Endothelial cell of umbilical vein (primary cell): ENCODE measurements around the gene SSRP1. TPM values are rescaled to one million over a fixed set of nuclear protein-coding genes. Genes with fewer than 3 reads are reported as not detected.

ENCODE experiments used
- BruUV-seq: library from RNA; stranded (reverse); fragments of 400-500 nt; replicated peaks from 2 replicates; lab custom pipeline; 2021; lab: Mats Ljungman, UMichigan
- CTCF ChIA-PET: fragments of 300-600, 350-600 bp; sonication (Branson Sonifier 250); formaldehyde crosslinking; loops from one replicate; lab custom pipeline; 2021; ENCODE audit warnings: antibody characterized with exemption, inconsistent platforms; lab: Charles Lee
- POLR2A ChIA-PET: fragments of 300-600, 350-600 bp; sonication (Branson Sonifier 250); formaldehyde crosslinking; loops from one replicate; lab custom pipeline; 2021; ENCODE audit warnings: antibody characterized with exemption, inconsistent platforms; lab: Charles Lee
- DNase-seq: peaks from one replicate; pipeline ENCODE4 v3.0.0-alpha.2; 2011; ENCODE audit warnings: low read depth, low spot score
- FAIRE-seq: peaks from 2 replicates; lab custom pipeline; 2011; peaks lifted over from hg19 to GRCh38; lab: Jason Lieb, UNC
- H2AFZ ChIP-seq: 2 replicates; pipeline ENCODE4 v1.6.0; 2012; ENCODE audit warnings: low read depth, low read length, control low read depth, inconsistent platforms
- H3K27ac ChIP-seq: 2 replicates; pipeline ENCODE4 v1.5.1; 2011; ENCODE audit warnings: low read depth, mild to moderate bottlenecking, control low read depth, low read length, moderate library complexity; ENCODE audit not compliant: insufficient read depth
- H3K27me3 ChIP-seq, 2 experiments: 2 replicates each; pipeline versions ENCODE4 v1.6.0 to v1.6.1; 2011; ENCODE audit warnings: low read length in 2 of 2, mixed read lengths in 1 of 2; ENCODE audit not compliant: control insufficient read depth in 2 of 2, insufficient read depth in 2 of 2
- H3K36me3 ChIP-seq, 2 experiments: 2 replicates in 1 of 2; 3 replicates in 1 of 2; pipeline ENCODE4 v1.5.1; 2011; ENCODE audit warnings: low read length in 2 of 2, mild to moderate bottlenecking in 1 of 2, moderate library complexity in 1 of 2; ENCODE audit not compliant: control insufficient read depth in 2 of 2, insufficient read depth in 2 of 2; ENCODE audit errors: extremely low read depth in 1 of 2
- H3K4me1 ChIP-seq: 3 replicates; pipeline ENCODE4 v1.5.1; 2011; ENCODE audit warnings: mild to moderate bottlenecking, low read length; ENCODE audit not compliant: control insufficient read depth, insufficient read depth; ENCODE audit errors: extremely low read depth
- H3K4me2 ChIP-seq: 2 replicates; pipeline ENCODE4 v1.6.1; 2011; ENCODE audit warnings: low read length, control low read depth, mixed read lengths; ENCODE audit not compliant: insufficient read depth
- H3K4me3 ChIP-seq, 3 experiments: fragments of 200-600 bp in 1 of 3; sonication (generic), shearing (Covaris generic) in 1 of 3; replicated peaks in 1 of 3; 2 replicates each; pipeline ENCODE4 v1.5.1; 2011 to 2016; ENCODE audit warnings: control low read depth in 3 of 3, low read length in 3 of 3, mild to moderate bottlenecking in 2 of 3, inconsistent platforms in 1 of 3, low read depth in 1 of 3, moderate library complexity in 1 of 3; ENCODE audit not compliant: insufficient read depth in 1 of 3
- H3K79me2 ChIP-seq: 2 replicates; pipeline ENCODE4 v1.6.0; 2012; ENCODE audit warnings: low read length, inconsistent platforms; ENCODE audit not compliant: control insufficient read depth, insufficient read depth
- H3K9ac ChIP-seq: replicated peaks from 2 replicates; pipeline ENCODE3; 2011; ENCODE audit warnings: low read length, control low read depth; ENCODE audit not compliant: insufficient read depth; ENCODE audit errors: extremely low read depth
- H3K9me1 ChIP-seq: replicated peaks from 3 replicates; pipeline ENCODE4 v1.6.0; 2011; ENCODE audit warnings: mild to moderate bottlenecking, low read length; ENCODE audit not compliant: control insufficient read depth, insufficient read depth; ENCODE audit errors: extremely low read depth
- H3K9me3 ChIP-seq: replicated peaks from 2 replicates; pipeline ENCODE4 v1.5.1; 2012; ENCODE audit warnings: low read length, inconsistent platforms; ENCODE audit not compliant: control insufficient read depth, insufficient read depth
- H4K20me1 ChIP-seq: replicated peaks from 2 replicates; pipeline ENCODE3; 2011; ENCODE audit warnings: mild to moderate bottlenecking, low read length; ENCODE audit not compliant: control insufficient read depth, insufficient read depth; ENCODE audit errors: extremely low read depth
- CTCF ChIP-seq, 2 donors: IDR thresholded peaks; 1 replicate in 1 of 2; 2 replicates in 1 of 2; pipeline ENCODE4 v1.5.1; 2011; ENCODE audit warnings: low read length in 2 of 2, mild to moderate bottlenecking in 2 of 2, moderate library complexity in 2 of 2, control low read depth in 1 of 2, inconsistent platforms in 1 of 2, low read depth in 1 of 2; ENCODE audit not compliant: insufficient read depth in 1 of 2; ENCODE audit errors: extremely low read depth in 1 of 2
- EZH2 ChIP-seq: IDR thresholded peaks from 2 replicates; pipeline ENCODE4 v1.6.1; 2012; ENCODE audit warnings: borderline replicate concordance, low read depth, mild to moderate bottlenecking, moderate library complexity, low read length, inconsistent platforms; ENCODE audit not compliant: severe bottlenecking
- GATA2 ChIP-seq: IDR thresholded peaks from 2 replicates; pipeline ENCODE4 v1.7.0; 2011; ENCODE audit warnings: low read depth, mild to moderate bottlenecking, moderate library complexity, mixed read lengths, low read length; ENCODE audit not compliant: insufficient read length, insufficient read depth
- JUN ChIP-seq: IDR thresholded peaks from 2 replicates; pipeline ENCODE4 v1.6.1; 2011; ENCODE audit warnings: borderline replicate concordance, low read depth; ENCODE audit not compliant: insufficient read length, insufficient read depth
- MYC ChIP-seq: IDR thresholded peaks from one replicate; pipeline ENCODE4 v1.6.1; 2011; ENCODE audit warnings: mild to moderate bottlenecking, low read depth, low read length
- POLR2A ChIP-seq: IDR thresholded peaks from 2 replicates; pipeline ENCODE4 v1.6.1; 2012; ENCODE audit warnings: low read depth, mild to moderate bottlenecking, control low read depth, low read length
- POLR2AphosphoS5 ChIP-seq: IDR thresholded peaks from 2 replicates; pipeline ENCODE4 v1.6.1; 2012; ENCODE audit warnings: low read depth, mild to moderate bottlenecking, control low read depth, low read length, moderate library complexity; ENCODE audit not compliant: insufficient read depth
- dilution Hi-C: fragments of 300-500 bp; cut with MboI; formaldehyde crosslinking; loops from one replicate; pipeline ENCODE4 v1.15.0; 2019; ENCODE audit warnings: low sequenced_read_pairs; ENCODE audit not compliant: extremely low pct_ligation_motif_present
- intact Hi-C: fragments of 100-400 bp; cut with micrococcal nuclease; formaldehyde crosslinking; loops from one replicate; pipeline ENCODE4 v1.10.0; 2022
- polyA plus RNA-seq, 4 experiments: library from polyadenylated mRNA; depleted of rRNA in 3 of 4; stranded (reverse) in 3 of 4; unstranded in 1 of 4; fragments of >200 nt; gene quantifications; 2 replicates each; pipeline versions ENCODE4 v1.2.1 to v1.2.3, GENCODE V29; 2011 to 2012; ENCODE audit warnings: missing spikeins in 1 of 4
- total RNA-seq: library from RNA; stranded (reverse); gene quantifications from 2 replicates; pipeline ENCODE4 v1.2.3, GENCODE V29; 2021
- TF ChIP-seq, protein P1 (sequence below): IDR thresholded peaks from 2 replicates; pipeline ENCODE4 v1.6.1; 2011; ENCODE audit not compliant: insufficient read depth, insufficient read length

Gene SSRP1
- total and polyA plus RNA-seq, 2 donors (not counting 3 experiments of a cell fraction or from before 2014, with no cell fraction given) = 130 to 146 TPM

GRCh38 chr11:57380975-57381374 lies 45.3 kb upstream of the SSRP1 start, which contains the start of gene PRG3:
Gene PRG3 (minus strand): TSS chr11:57381150. CDS start chr11:57380708, 442 bp downstream.
- no peaks in the 10 kb centered on the region for H3K4me1 ChIP-seq
- no peak within 1 kb of the TSS for H3K9ac ChIP-seq
- no TSS peak for BruUV-seq
- ChIA-PET POLR2A (no interaction called here), CTCF (interaction anchor here (0.6 to 1.0 kb wide), 4 partner anchors 11 to 38 kb away, joined by 3 to 4 read pairs (median 3); no protein-coding TSS in a partner anchor)
- H2AFZ ChIP-seq = no peak within 1 kb of the TSS
- no peaks in the 10 kb centered on the region for H3K79me2 ChIP-seq
- H3K27ac ChIP-seq = no peak within 1 kb of the TSS
- dilution Hi-C loops (no loop called here), intact Hi-C loops (no loop called here)
- no peaks in the 10 kb centered on the region for H4K20me1 ChIP-seq
- H3K36me3 ChIP-seq = no peaks in the 10 kb centered on the region
- no peak within 1 kb of the TSS for H3K4me2 ChIP-seq
- H3K9me1 ChIP-seq = no peaks in the 10 kb centered on the region
- FAIRE-seq = no peak
- H3K9me3 ChIP-seq = no peaks in the 10 kb centered on the region
- H3K4me3 ChIP-seq = no peak within 1 kb of the TSS
- H3K27me3 ChIP-seq = peaks cover 0 to 2% of the 10 kb centered on the region in 2 experiments
- DNase-seq = no peak
- TF ChIP-seq JUN (no peak), EZH2 (no peak), MYC (no peak), GATA2 (no peak), POLR2A (no peak), CTCF (IDR thresholded peaks at IDR 0.05; ENCODE audit: extremely low read depth in 1 of 2, insufficient read depth in 1 of 2, low read depth in 1 of 2, low read length in 2 of 2) (no peak), POLR2AphosphoS5 (no peak)
- TF ChIP-seq, protein P1, sequence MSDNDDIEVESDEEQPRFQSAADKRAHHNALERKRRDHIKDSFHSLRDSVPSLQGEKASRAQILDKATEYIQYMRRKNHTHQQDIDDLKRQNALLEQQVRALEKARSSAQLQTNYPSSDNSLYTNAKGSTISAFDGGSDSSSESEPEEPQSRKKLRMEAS = no peak
